Endothelial cell of umbilical vein (primary cell): Measurements from ENCODE around the gene MPL. TPM values are rescaled to one million over a fixed set of nuclear protein-coding genes. Genes with fewer than 3 reads are reported as not detected.

Experiments used
- BruUV-seq: library from RNA; stranded (reverse); fragments of 400-500 nt; replicated peaks from 2 replicates; lab custom pipeline; 2021; lab: Mats Ljungman, UMichigan
- CTCF ChIA-PET: fragments of 300-600, 350-600 bp; sonication (Branson Sonifier 250); formaldehyde crosslinking; loops from one replicate; lab custom pipeline; 2021; ENCODE audit warnings: antibody characterized with exemption, inconsistent platforms; lab: Charles Lee
- POLR2A ChIA-PET: fragments of 300-600, 350-600 bp; sonication (Branson Sonifier 250); formaldehyde crosslinking; loops from one replicate; lab custom pipeline; 2021; ENCODE audit warnings: antibody characterized with exemption, inconsistent platforms; lab: Charles Lee
- DNase-seq: peaks from one replicate; pipeline ENCODE4 v3.0.0-alpha.2; 2011; ENCODE audit warnings: low read depth, low spot score
- FAIRE-seq: peaks from 2 replicates; lab custom pipeline; 2011; peaks lifted over from hg19 to GRCh38; lab: Jason Lieb, UNC
- H2AFZ ChIP-seq: 2 replicates; pipeline ENCODE4 v1.6.0; 2012; ENCODE audit warnings: low read depth, low read length, control low read depth, inconsistent platforms
- H3K27ac ChIP-seq: 2 replicates; pipeline ENCODE4 v1.5.1; 2011; ENCODE audit warnings: low read depth, mild to moderate bottlenecking, control low read depth, low read length, moderate library complexity; ENCODE audit not compliant: insufficient read depth
- H3K27me3 ChIP-seq, 2 experiments: 2 replicates each; pipeline versions ENCODE4 v1.6.0 to v1.6.1; 2011; ENCODE audit warnings: low read length in 2 of 2, mixed read lengths in 1 of 2; ENCODE audit not compliant: control insufficient read depth in 2 of 2, insufficient read depth in 2 of 2
- H3K36me3 ChIP-seq, 2 experiments: 2 replicates in 1 of 2; 3 replicates in 1 of 2; pipeline ENCODE4 v1.5.1; 2011; ENCODE audit warnings: low read length in 2 of 2, mild to moderate bottlenecking in 1 of 2, moderate library complexity in 1 of 2; ENCODE audit not compliant: control insufficient read depth in 2 of 2, insufficient read depth in 2 of 2; ENCODE audit errors: extremely low read depth in 1 of 2
- H3K4me1 ChIP-seq: 3 replicates; pipeline ENCODE4 v1.5.1; 2011; ENCODE audit warnings: mild to moderate bottlenecking, low read length; ENCODE audit not compliant: control insufficient read depth, insufficient read depth; ENCODE audit errors: extremely low read depth
- H3K4me2 ChIP-seq: 2 replicates; pipeline ENCODE4 v1.6.1; 2011; ENCODE audit warnings: low read length, control low read depth, mixed read lengths; ENCODE audit not compliant: insufficient read depth
- H3K4me3 ChIP-seq, 3 experiments: fragments of 200-600 bp in 1 of 3; sonication (generic), shearing (Covaris generic) in 1 of 3; replicated peaks in 1 of 3; 2 replicates each; pipeline ENCODE4 v1.5.1; 2011 to 2016; ENCODE audit warnings: control low read depth in 3 of 3, low read length in 3 of 3, mild to moderate bottlenecking in 2 of 3, inconsistent platforms in 1 of 3, low read depth in 1 of 3, moderate library complexity in 1 of 3; ENCODE audit not compliant: insufficient read depth in 1 of 3
- H3K79me2 ChIP-seq: 2 replicates; pipeline ENCODE4 v1.6.0; 2012; ENCODE audit warnings: low read length, inconsistent platforms; ENCODE audit not compliant: control insufficient read depth, insufficient read depth
- H3K9ac ChIP-seq: replicated peaks from 2 replicates; pipeline ENCODE3; 2011; ENCODE audit warnings: low read length, control low read depth; ENCODE audit not compliant: insufficient read depth; ENCODE audit errors: extremely low read depth
- H3K9me1 ChIP-seq: replicated peaks from 3 replicates; pipeline ENCODE4 v1.6.0; 2011; ENCODE audit warnings: mild to moderate bottlenecking, low read length; ENCODE audit not compliant: control insufficient read depth, insufficient read depth; ENCODE audit errors: extremely low read depth
- H3K9me3 ChIP-seq: replicated peaks from 2 replicates; pipeline ENCODE4 v1.5.1; 2012; ENCODE audit warnings: low read length, inconsistent platforms; ENCODE audit not compliant: control insufficient read depth, insufficient read depth
- H4K20me1 ChIP-seq: replicated peaks from 2 replicates; pipeline ENCODE3; 2011; ENCODE audit warnings: mild to moderate bottlenecking, low read length; ENCODE audit not compliant: control insufficient read depth, insufficient read depth; ENCODE audit errors: extremely low read depth
- EZH2 ChIP-seq: IDR thresholded peaks from 2 replicates; pipeline ENCODE4 v1.6.1; 2012; ENCODE audit warnings: borderline replicate concordance, low read depth, mild to moderate bottlenecking, moderate library complexity, low read length, inconsistent platforms; ENCODE audit not compliant: severe bottlenecking
- FOS ChIP-seq: IDR thresholded peaks from 2 replicates; pipeline ENCODE4 v1.6.1; 2011; ENCODE audit warnings: mild to moderate bottlenecking, low read length, moderate library complexity, borderline replicate concordance; ENCODE audit not compliant: insufficient read depth
- GATA2 ChIP-seq: IDR thresholded peaks from 2 replicates; pipeline ENCODE4 v1.7.0; 2011; ENCODE audit warnings: low read depth, mild to moderate bottlenecking, moderate library complexity, mixed read lengths, low read length; ENCODE audit not compliant: insufficient read length, insufficient read depth
- JUN ChIP-seq: IDR thresholded peaks from 2 replicates; pipeline ENCODE4 v1.6.1; 2011; ENCODE audit warnings: borderline replicate concordance, low read depth; ENCODE audit not compliant: insufficient read length, insufficient read depth
- MYC ChIP-seq: IDR thresholded peaks from one replicate; pipeline ENCODE4 v1.6.1; 2011; ENCODE audit warnings: mild to moderate bottlenecking, low read depth, low read length
- POLR2A ChIP-seq: IDR thresholded peaks from 2 replicates; pipeline ENCODE4 v1.6.1; 2012; ENCODE audit warnings: low read depth, mild to moderate bottlenecking, control low read depth, low read length
- POLR2AphosphoS5 ChIP-seq: IDR thresholded peaks from 2 replicates; pipeline ENCODE4 v1.6.1; 2012; ENCODE audit warnings: low read depth, mild to moderate bottlenecking, control low read depth, low read length, moderate library complexity; ENCODE audit not compliant: insufficient read depth
- dilution Hi-C: fragments of 300-500 bp; cut with MboI; formaldehyde crosslinking; loops from one replicate; pipeline ENCODE4 v1.15.0; 2019; ENCODE audit warnings: low sequenced_read_pairs; ENCODE audit not compliant: extremely low pct_ligation_motif_present
- intact Hi-C: fragments of 100-400 bp; cut with micrococcal nuclease; formaldehyde crosslinking; loops from one replicate; pipeline ENCODE4 v1.10.0; 2022
- polyA plus RNA-seq, 4 experiments: library from polyadenylated mRNA; depleted of rRNA in 3 of 4; stranded (reverse) in 3 of 4; unstranded in 1 of 4; fragments of >200 nt; gene quantifications; 2 replicates each; pipeline versions ENCODE4 v1.2.1 to v1.2.3, GENCODE V29; 2011 to 2012; ENCODE audit warnings: missing spikeins in 1 of 4
- total RNA-seq: library from RNA; stranded (reverse); gene quantifications from 2 replicates; pipeline ENCODE4 v1.2.3, GENCODE V29; 2021
- TF ChIP-seq, protein P1 (sequence below): IDR thresholded peaks from 2 replicates; pipeline ENCODE4 v1.6.1; 2011; ENCODE audit not compliant: insufficient read depth, insufficient read length
- TF ChIP-seq, protein P2 (sequence below), 2 donors: IDR thresholded peaks; 1 replicate in 1 of 2; 2 replicates in 1 of 2; pipeline ENCODE4 v1.5.1; 2011; ENCODE audit warnings: low read length in 2 of 2, mild to moderate bottlenecking in 2 of 2, moderate library complexity in 2 of 2, control low read depth in 1 of 2, inconsistent platforms in 1 of 2, low read depth in 1 of 2; ENCODE audit not compliant: insufficient read depth in 1 of 2; ENCODE audit errors: extremely low read depth in 1 of 2

MPL gene
- total and polyA plus RNA-seq, 2 donors (not counting 3 experiments of a cell fraction or from before 2014, with no cell fraction given): 0.14 to 0.24 TPM

DNA sequence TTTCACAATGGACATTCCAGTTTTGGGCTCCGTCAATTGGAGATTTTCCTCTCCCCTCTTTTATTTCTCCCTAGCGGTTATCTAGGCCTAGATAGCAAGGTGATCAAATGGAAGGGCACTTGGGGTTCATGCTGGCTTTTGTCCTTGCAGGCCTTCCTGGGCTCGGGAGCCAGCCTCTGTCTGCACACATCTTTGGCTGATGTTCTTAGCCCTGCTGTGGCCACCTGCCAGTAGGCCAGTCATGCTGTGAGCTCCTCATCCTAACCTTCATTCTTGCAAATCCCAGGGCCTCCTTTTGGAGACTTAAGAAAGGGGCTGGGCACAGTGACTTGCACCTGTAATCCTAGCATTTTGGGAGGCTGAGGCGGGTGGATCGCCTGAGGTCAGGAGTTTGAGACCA lies 23.4 kb upstream of the MPL start:
- DNase-seq (no peak), FAIRE-seq (no peak)
- Histone ChIP-seq H3K4me1 (no peaks in the 10 kb centered on the region), H3K27ac (no peak overlapping the region), H3K4me2 (no peak overlapping the region), H3K9me1 (no peaks in the 10 kb centered on the region), H3K9ac (no peak overlapping the region), H3K4me3 (no peak overlapping the region), H3K27me3 (no peaks in the 10 kb centered on the region), H3K36me3 (peaks cover 54 to 89% of the 10 kb centered on the region in 2 experiments), H4K20me1 (no peaks in the 10 kb centered on the region), H3K79me2 (peaks cover 2% of the 10 kb centered on the region), H2AFZ (no peak overlapping the region), H3K9me3 (no peaks in the 10 kb centered on the region)
- ChIA-PET CTCF (interaction anchor here (1.5 to 2.8 kb wide), 2 partner anchors 75 to 87 kb away, joined by 5 to 9 read pairs; no protein-coding TSS in a partner anchor), POLR2A (no interaction called here)
- intact Hi-C loops: no loop called here
- TF ChIP-seq POLR2AphosphoS5 (no peak), MYC (no peak), JUN (no peak), FOS (no peak), GATA2 (no peak), POLR2A (no peak), EZH2 (no peak)
- TF ChIP-seq, protein P1, sequence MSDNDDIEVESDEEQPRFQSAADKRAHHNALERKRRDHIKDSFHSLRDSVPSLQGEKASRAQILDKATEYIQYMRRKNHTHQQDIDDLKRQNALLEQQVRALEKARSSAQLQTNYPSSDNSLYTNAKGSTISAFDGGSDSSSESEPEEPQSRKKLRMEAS: no peak
- TF ChIP-seq, protein P2, sequence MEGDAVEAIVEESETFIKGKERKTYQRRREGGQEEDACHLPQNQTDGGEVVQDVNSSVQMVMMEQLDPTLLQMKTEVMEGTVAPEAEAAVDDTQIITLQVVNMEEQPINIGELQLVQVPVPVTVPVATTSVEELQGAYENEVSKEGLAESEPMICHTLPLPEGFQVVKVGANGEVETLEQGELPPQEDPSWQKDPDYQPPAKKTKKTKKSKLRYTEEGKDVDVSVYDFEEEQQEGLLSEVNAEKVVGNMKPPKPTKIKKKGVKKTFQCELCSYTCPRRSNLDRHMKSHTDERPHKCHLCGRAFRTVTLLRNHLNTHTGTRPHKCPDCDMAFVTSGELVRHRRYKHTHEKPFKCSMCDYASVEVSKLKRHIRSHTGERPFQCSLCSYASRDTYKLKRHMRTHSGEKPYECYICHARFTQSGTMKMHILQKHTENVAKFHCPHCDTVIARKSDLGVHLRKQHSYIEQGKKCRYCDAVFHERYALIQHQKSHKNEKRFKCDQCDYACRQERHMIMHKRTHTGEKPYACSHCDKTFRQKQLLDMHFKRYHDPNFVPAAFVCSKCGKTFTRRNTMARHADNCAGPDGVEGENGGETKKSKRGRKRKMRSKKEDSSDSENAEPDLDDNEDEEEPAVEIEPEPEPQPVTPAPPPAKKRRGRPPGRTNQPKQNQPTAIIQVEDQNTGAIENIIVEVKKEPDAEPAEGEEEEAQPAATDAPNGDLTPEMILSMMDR (IDR thresholded peaks at IDR 0.05; ENCODE audit: extremely low read depth in 1 of 2, insufficient read depth in 1 of 2, low read depth in 1 of 2, low read length in 2 of 2): no peak
- BruUV-seq: no TSS peak
- dilution Hi-C loops: no loop called here
